ENCODE measurements around the gene HIKESHI.

DNA sequence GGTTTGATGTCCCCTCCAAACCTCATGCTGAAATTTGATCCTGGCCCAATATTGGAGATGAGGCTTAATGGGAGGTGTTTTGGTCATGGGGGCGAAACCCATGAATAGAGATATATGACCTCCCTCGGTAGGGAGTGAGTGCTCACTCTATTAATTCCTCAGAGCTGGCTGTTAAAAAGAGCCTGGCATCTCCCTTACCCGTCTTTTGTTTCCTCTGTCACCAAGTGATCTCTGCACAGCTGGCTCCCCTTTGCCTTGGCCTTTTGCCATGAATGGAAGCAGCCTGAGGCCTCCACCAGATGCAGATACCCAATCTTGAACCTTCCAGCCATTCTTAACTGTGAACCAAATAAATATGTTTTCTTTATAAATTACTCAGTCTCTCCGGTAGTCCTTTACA lies 68.1 kb downstream of the HIKESHI start:
- TF ChIP-seq EZH2 (IDR thresholded peaks at IDR 0.05; ENCODE audit: insufficient read depth, poor library complexity, severe bottlenecking), result no peak
- TF ChIP-seq EZH2phosphoT487 (IDR thresholded peaks at IDR 0.05; ENCODE audit: insufficient read depth, low read depth), result no peak

Measured in GM23248 (cell line).